DMS114 treated with DMSO at 0.1 percent for 48 hours (cell line): ENCODE data around the gene ICA1L.
"Not testable (repeated sequence)": the region's sequence is repeated elsewhere in the genome, so short reads cannot be mapped to it uniquely, and the experiment has no call there.

Experiments used
- DNase-seq: peaks from one replicate; lab custom pipeline; 2025; ENCODE audit not compliant: unreplicated experiment; lab: John Stamatoyannopoulos, UW

ICA1L gene

GRCh38 chr2:202871300-202872141 is at the start of gene ICA1L:
Gene ICA1L, minus strand, starts transcription at chr2:202871766. Its CDS starts 42,757 bp downstream, at chr2:202829009.
- no peak for DNase-seq

- no peak for DNase-seq
Observed at GRCh38 chr2:202918860-202919259, 47.3 kb upstream of the ICA1L start.

GRCh38 chr2:202912342-202913201 is 41.0 kb upstream of the ICA1L start:
- DNase-seq: not testable (repeated sequence)

- DNase-seq: peak; percentile 95
Observed at GRCh38 chr2:202911512-202912341, 40.2 kb upstream of the ICA1L start, which contains the start of the genes CARF and WDR12. Gene CARF, plus strand, starts transcription at chr2:202912275. Its CDS starts 29,628 bp downstream, at chr2:202941903. Gene WDR12, minus strand, starts transcription at chr2:202911673. Its CDS starts 197 bp downstream, at chr2:202911476.

GRCh38 chr2:202911203-202911511 is 39.6 kb upstream of the ICA1L start:
- no peak for DNase-seq

DNA sequence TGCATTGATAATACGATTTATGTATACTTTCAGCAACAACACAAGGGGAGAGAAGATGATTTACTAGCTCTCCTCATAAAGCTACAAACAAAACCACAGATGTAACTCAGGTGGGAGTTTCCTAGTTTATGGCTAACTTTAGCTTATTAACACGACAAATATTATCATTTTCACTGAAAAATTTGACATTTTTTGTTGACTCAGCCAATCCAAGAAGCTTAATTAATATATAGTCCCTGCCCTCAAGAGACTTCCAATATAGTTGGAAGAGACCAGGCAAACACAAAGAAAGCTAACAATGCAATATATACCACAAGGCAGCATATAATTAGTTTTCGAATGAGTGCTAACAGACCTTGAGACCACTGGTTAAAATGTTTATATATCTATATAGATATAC is 39.1 kb upstream of the ICA1L start:
- DNase-seq: no peak

GRCh38 chr2:202910250-202910649 is 38.7 kb upstream of the ICA1L start:
- not testable (repeated sequence) for DNase-seq

- no peak for DNase-seq
Observed at GRCh38 chr2:202909394-202910192, 38.0 kb upstream of the ICA1L start.

DNA sequence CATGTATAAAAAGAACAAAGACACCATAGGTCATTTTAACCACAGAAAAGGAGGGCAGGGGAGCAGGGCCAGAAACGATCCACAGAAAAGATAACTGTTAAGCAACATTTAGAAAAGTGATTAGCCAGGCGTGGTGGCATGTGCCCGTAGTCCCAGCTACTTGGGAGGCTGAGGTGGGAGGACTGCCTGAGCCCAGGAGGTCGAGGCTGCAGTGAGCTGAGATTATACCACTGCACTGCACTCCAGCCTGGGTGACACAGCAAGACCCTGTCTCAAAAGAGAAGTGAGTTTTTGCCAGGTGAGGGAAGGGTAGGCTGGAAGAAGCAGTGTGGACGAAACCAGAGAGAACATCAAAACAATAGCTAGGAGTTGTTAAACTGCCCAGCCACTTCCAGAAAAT is 36.6 kb upstream of the ICA1L start:
- no peak for DNase-seq

GRCh38 chr2:202905507-202905906 is 33.9 kb upstream of the ICA1L start:
- DNase-seq: not testable (repeated sequence)

DNA sequence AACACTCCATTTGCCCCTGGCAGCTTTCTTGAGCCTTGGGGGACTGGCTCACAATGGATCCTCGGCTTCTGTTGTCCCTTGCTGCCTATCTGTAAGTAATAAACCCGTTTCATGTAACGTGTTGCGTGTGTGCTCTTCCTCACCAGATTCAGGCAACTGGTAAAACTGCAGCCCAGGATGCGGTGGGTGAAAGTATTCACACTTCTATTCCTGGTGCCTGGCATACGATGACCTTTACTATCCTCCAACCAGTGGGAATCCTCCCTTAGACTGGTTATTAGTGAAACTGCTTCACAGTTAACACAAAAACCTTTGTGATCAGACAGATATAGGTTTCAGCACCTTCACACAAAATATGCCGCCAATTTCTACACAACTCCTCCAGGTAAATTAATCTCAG is 13.6 kb upstream of the ICA1L start:
- DNase-seq: no peak

GRCh38 chr2:202883987-202884675 is 12.6 kb upstream of the ICA1L start:
- DNase-seq: no peak

DNA sequence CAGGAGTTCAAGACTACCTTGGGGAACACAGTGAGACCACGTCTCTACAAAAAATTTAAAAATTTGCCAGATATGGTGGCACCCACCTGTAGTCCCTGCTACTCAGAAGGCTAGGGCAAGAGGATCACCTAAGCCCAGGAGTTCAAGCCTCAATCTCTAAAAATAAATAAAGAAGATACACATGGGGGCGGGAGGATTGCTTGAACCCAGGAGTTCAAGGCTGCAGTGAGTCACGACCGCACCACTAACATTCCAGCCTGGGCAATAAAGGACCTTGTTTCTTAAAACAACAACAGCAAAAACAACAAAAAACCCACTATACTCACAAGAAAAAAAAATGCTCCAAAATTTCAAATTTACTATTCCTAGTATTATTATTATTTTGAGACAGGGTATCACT is 10.0 kb upstream of the ICA1L start:
- no peak for DNase-seq

DNA sequence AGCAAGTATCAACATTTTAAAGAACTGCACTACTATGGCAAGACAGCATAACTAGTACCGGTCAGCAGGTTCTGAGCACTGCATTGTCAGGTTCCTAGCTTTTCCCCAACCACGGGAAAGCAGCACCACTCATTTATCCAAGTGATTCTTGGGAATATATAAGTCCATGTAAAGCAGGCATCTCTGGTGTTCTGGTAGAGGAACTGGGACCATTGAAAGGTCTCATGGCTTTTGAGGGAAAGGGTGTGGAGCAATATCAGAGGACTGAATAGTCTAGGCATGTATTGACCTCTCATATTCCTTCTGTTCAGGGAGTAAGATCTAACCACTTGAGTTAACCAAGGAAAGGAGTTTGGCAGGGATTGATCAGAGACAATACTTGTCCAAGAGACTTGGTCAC is 6.1 kb upstream of the ICA1L start:
- DNase-seq: no peak

GRCh38 chr2:202870431-202871299 is 901 bp downstream of the ICA1L start:
- peak; percentile 60 for DNase-seq

DNA sequence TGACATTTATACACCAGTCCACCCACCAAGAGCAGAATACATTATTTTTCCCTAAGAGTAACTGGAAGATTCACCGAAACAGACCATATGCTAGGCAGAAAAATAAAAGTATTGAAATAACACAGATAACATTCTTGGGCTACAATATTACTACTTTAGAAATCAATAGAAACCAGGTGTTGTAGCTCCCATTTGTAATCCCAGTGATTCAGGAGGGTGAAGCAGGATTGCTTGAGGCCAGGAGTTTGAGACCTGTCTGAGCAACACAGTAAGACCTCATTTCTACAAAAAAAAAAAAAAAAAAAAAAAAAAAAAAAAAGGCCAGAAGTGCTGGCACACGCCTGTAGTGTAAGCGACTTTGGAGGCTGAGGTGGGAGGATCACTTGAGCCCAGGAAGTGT is 9.6 kb downstream of the ICA1L start:
- DNase-seq: no peak

DNA sequence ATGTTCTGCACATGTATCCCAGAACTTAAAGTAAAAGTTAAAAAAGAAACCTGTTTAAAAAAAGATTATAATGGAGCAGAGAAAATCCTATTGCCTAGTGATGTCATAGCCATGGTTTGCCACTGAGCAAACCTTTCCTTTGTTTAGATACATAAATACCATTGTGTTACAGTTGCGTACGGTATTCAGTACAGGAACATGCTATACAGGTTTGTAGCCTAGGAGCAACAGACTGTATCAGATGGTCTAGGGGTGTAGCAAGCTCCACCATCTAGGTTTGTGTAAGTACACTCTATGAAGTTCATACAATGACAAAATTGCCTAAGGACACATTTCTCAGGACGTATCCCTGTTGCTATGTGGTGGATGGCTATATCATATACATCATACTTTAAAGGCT is 13.0 kb downstream of the ICA1L start:
- DNase-seq: no peak

DNA sequence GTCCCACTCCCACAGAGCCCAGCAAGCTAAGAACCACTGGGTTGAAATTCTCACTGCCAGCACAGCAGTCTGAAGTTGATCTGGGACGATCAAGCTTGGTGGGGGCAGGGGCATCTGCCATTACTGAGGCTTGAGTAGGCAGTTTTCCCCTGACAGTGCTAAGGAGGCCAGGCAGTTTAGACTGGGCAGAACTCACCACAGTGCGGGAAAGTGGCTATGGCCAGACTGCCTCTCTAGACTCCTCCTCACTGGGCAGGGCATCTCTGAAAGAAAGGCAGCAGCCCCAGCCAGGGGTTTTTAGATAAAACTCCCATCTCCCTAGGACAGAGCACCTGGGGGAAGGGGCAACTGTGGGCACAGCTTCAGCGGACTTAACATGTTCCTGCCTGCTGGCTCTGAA is 22.2 kb downstream of the ICA1L start:
- DNase-seq: not testable (repeated sequence)

GRCh38 chr2:202848813-202849212 is 22.8 kb downstream of the ICA1L start:
- DNase-seq: no peak
